TTC549 (cell line): ENCODE data around the gene SIRT1.
"Not testable (repeated sequence)": the region's sequence is repeated elsewhere in the genome, so short reads cannot be mapped to it uniquely, and the experiment has no call there.

Experiments
- FAIRE-seq: peaks from 2 replicates; lab custom pipeline; 2012; peaks lifted over from hg19 to GRCh38; lab: Jason Lieb, UNC

The SIRT1 gene

GRCh38 chr10:67884313-67884841 is at the start of gene SIRT1:
SIRT1 (plus strand) TSS chr10:67884656; CDS start chr10:67884722, 66 bp downstream.
- no peak for FAIRE-seq

- FAIRE-seq, result not testable (repeated sequence)
Measured at GRCh38 chr10:67835541-67836394, 48.7 kb upstream of the SIRT1 start.

GRCh38 chr10:67836488-67836887 is 48.0 kb upstream of the SIRT1 start:
- FAIRE-seq, result no peak

DNA sequence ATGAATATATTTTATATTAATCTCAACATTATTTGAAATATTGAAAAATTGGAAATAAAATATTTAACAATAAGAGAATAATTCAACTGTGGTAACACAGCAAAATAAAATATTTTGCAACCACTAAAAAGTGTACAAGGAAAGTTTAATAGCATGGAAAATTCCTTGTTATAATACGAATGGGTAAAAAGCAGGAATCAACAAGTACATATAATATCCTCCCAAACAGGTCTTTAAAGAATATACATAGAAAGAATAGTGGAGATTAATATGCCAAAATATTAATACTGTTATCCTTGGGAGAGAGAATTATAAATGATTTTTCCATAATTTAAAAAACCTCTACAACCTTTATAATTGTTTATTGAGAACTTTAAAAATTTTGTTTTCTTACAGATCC is 47.5 kb upstream of the SIRT1 start:
- no peak for FAIRE-seq

- peak; percentile 89 for FAIRE-seq
Measured at GRCh38 chr10:67837541-67838314, 46.7 kb upstream of the SIRT1 start, which contains the start of gene DNAJC12. DNAJC12 (minus strand) TSS chr10:67838188; CDS start chr10:67838011, 177 bp downstream.

GRCh38 chr10:67839511-67839910 is 44.9 kb upstream of the SIRT1 start:
- FAIRE-seq, result not testable (repeated sequence)

DNA sequence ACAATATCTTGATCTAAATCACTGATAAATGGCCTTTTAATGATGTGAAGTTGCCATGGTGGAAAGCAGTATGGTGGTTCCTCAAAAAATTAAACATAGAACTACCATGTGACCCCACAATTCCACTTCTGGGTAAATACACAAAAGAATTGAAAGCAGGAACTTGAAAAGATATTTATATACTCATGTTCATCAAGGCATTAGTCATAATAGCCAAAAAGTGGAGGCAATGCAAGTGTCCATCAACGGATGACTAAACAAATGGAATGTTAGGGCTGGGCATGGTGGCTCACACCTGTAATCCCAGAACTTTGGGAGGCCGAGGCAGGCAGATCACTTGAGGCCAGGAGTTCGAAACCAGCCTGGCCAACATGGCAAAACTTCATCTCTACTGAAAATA is 44.5 kb upstream of the SIRT1 start:
- FAIRE-seq, result no peak

DNA sequence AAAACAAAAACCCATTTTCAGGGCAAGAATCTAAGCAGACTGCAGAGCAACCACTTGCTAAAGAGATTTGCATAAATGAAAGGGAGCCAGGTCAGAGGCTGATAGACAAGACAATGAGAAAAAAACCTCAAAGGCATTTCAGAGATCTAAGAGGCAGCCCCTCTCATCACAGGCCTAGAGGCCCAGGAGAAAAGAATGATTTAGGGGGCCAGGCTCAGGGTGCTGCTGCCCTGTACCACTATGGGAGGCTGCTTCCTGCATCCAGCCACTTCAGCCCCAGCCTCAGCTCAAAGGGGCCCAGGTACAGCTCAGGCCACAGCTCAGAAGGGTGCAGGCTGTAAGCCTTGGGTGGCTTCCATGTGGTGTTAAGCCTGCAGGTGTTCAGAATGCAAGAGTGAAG is 42.7 kb upstream of the SIRT1 start:
- no peak for FAIRE-seq

GRCh38 chr10:67843284-67843683 is 41.2 kb upstream of the SIRT1 start:
- FAIRE-seq, result no peak

DNA sequence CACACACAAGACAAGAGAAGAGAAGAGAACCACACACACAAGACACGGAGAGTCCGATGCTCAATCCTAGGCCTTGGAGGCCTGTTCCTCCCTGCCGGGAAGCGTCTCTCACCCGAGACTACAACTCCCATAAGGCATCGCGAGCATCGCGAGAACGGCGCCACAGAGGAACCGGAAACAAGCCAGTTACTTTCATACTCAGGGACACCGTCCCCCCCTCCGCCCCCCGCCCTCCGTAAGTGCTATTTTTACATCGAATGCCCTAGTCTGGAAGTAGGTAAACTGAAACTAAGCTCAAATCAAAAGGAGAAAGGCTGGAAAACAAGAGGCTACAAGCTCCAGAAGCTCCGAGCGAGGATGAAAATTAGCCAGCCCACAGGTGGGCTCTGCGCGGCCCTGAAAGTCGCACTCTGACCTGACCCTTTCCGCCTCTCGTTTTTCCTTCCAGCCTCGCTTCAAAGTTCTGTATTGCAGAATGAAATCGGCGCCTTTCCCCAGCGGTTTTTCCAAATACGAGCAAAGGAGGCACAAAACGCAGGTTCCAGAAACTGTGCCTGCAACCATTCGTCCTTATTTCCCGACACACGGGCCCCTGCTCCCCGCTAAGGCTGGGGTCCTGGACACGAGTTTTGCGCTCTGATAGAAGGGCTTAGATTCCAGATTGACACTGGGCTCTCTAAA is 35.0 kb upstream of the SIRT1 start:
- no peak for FAIRE-seq

DNA sequence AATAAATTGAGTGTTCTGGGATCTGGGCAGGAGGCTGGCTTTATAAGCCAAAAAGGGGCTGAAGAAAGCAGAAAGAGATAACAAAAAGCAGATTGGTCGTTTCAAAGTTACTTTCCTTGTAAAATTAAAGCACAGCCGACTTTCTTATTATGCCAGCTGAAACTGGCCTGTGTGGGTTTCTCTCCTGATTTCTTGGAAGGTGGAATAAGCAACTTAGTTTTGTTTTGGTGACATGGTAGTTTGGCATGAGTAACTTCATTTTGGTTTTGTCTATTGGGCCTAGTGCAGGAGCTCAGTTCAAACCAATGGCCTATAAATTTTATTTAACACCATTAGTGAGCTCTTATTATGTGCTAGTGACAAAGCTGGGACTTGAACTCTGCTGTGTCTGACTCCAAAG is 33.3 kb upstream of the SIRT1 start:
- no peak for FAIRE-seq

GRCh38 chr10:67852761-67853160 is 31.7 kb upstream of the SIRT1 start:
- FAIRE-seq, result no peak

- no peak for FAIRE-seq
Measured at GRCh38 chr10:67853512-67853911, 30.9 kb upstream of the SIRT1 start.

GRCh38 chr10:67858971-67859370 is 25.5 kb upstream of the SIRT1 start:
- FAIRE-seq, result no peak

- no peak for FAIRE-seq
Measured at GRCh38 chr10:67861750-67862432, 22.6 kb upstream of the SIRT1 start.

- FAIRE-seq, result no peak
Measured at GRCh38 chr10:67863094-67863493, 21.4 kb upstream of the SIRT1 start.

DNA sequence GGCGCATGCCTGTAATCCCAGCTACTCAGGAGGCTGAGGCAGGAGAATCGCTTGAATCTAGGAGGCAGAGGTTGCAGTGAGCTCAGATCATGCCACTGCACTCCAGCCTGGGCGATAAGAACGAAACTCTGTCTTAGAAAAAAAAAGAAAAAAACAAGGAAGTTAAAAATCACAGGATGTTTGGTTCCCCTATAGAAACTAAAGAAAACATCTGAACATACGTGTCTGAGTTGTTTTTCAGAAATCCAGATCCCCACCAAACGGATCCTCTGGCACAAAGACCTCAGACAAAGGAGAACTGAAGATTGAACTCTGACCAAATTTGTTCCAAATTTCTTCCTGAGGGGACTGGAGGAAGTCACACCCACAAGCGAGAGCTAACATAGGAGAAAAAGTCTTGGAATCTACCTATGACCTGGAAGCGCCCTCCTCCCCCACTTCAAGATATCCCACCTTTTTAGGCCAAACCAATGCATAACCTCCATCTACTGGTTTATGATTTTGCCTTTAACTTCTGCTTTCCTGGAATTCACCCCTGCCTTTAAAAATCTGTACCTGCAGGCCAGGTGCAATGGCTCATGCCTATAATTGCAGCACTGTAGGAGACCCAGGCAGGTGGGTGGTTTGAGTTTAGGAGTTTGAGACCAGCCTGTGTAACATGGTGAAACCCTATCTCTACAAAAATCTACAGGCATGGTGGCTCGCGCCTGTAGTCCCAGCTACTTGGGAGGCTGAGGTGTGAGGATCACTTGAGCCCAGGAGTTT is 19.7 kb upstream of the SIRT1 start:
- FAIRE-seq, result no peak

DNA sequence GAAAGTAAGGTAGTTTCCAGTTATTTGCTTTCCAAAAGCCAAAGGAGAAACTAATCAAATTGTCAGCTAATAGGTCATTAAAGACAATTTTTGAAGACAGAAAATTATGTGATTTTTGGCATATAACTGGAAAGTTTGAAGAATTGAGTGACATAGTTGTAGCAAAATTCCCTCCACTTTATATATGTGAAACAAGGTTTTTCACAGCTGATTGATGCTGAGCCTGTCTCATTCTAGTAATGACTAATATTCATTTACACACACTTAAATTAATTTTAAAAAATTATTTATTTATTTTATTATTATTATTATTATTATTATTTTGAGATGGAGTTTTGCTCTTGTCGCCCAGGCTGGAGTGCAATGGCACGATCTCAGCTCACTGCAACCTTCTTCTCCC is 16.3 kb upstream of the SIRT1 start:
- FAIRE-seq, result no peak

- no peak for FAIRE-seq
Measured at GRCh38 chr10:67869996-67870395, 14.5 kb upstream of the SIRT1 start.

GRCh38 chr10:67875340-67876238 is 8.9 kb upstream of the SIRT1 start:
- no peak for FAIRE-seq
